MM.1S (cell line): ENCODE data around the gene TNFRSF1A.
A peak's percentile ranks its signal among the peaks of the same experiment; 100 is the strongest.

Experiments
- DNase-seq: peaks from one replicate; pipeline ENCODE4 v3.0.0-alpha.2; 2015
- H2AFZ ChIP-seq: fragments of 300-600 bp; sonication (generic); 2 replicates; pipeline ENCODE4 v1.6.0; 2016; ENCODE audit warnings: antibody characterized with exemption, low read length
- H3F3A ChIP-seq: fragments of 300-600 bp; sonication (generic); 2 replicates; pipeline ENCODE4 v1.6.1; 2016; ENCODE audit warnings: mild to moderate bottlenecking, antibody characterized with exemption, low read length, moderate library complexity, mixed read lengths; ENCODE audit not compliant: insufficient read depth
- H3K27ac ChIP-seq: fragments of 300-600 bp; sonication (generic); 2 replicates; pipeline ENCODE4 v1.5.1; 2016; ENCODE audit warnings: mild to moderate bottlenecking, low read length
- H3K27me3 ChIP-seq: fragments of 300-600 bp; sonication (generic); replicated peaks from 2 replicates; pipeline ENCODE4 v1.6.0; 2016; ENCODE audit warnings: low read length; ENCODE audit not compliant: insufficient read depth
- H3K36me3 ChIP-seq: fragments of 300-600 bp; sonication (generic); replicated peaks from 2 replicates; pipeline ENCODE4 v1.6.1; 2016; ENCODE audit warnings: mild to moderate bottlenecking, low read length, mixed read lengths; ENCODE audit not compliant: insufficient read depth
- H3K4me1 ChIP-seq: fragments of 300-600 bp; sonication (generic); 2 replicates; pipeline ENCODE4 v1.6.1; 2016; ENCODE audit warnings: low read length, mixed read lengths
- H3K4me2 ChIP-seq: fragments of 300-600 bp; sonication (generic); 2 replicates; pipeline ENCODE4 v1.6.0; 2016; ENCODE audit warnings: low read depth, low read length
- H3K4me3 ChIP-seq: fragments of 300-600 bp; sonication (generic); 2 replicates; pipeline ENCODE4 v1.5.1; 2016; ENCODE audit warnings: low read length, mixed read lengths
- H3K79me2 ChIP-seq: fragments of 300-600 bp; sonication (generic); 2 replicates; pipeline ENCODE4 v1.6.1; 2016; ENCODE audit warnings: mixed run types, low read length, mixed read lengths
- H3K9ac ChIP-seq: fragments of 300-600 bp; sonication (generic); 2 replicates; pipeline ENCODE4 v1.6.1; 2016; ENCODE audit warnings: low read length, mixed read lengths
- H3K9me2 ChIP-seq: fragments of 300-600 bp; sonication (generic); replicated peaks from 2 replicates; pipeline ENCODE4 v1.6.1; 2016; ENCODE audit warnings: mild to moderate bottlenecking, low read length, mixed read lengths; ENCODE audit not compliant: insufficient read depth
- H3K9me3 ChIP-seq: fragments of 300-600 bp; sonication (generic); replicated peaks from 2 replicates; pipeline ENCODE4 v1.6.1; 2016; ENCODE audit warnings: mild to moderate bottlenecking, low read length, mixed read lengths; ENCODE audit not compliant: insufficient read depth
- H4K20me1 ChIP-seq: fragments of 300-600 bp; sonication (generic); 2 replicates; pipeline ENCODE4 v1.6.1; 2016; ENCODE audit warnings: mild to moderate bottlenecking, low read length, moderate library complexity, mixed read lengths; ENCODE audit not compliant: insufficient read depth
- EZH2 ChIP-seq: fragments of 300-600 bp; sonication (generic); optimal IDR thresholded peaks from 2 replicates; pipeline ENCODE3; 2017; ENCODE audit warnings: low read depth, mild to moderate bottlenecking, antibody characterized with exemption, low read length, mixed read lengths
- EZH2phosphoT487 ChIP-seq: fragments of 300-600 bp; sonication (generic); IDR thresholded peaks from 2 replicates; pipeline ENCODE4 v1.6.1; 2018; ENCODE audit warnings: antibody characterized with exemption, low read length
- TF ChIP-seq, protein P1 (sequence below): fragments of 300-600 bp; sonication (generic); IDR thresholded peaks from 2 replicates; pipeline ENCODE4 v1.5.1; 2016; ENCODE audit warnings: antibody characterized with exemption, low read length, mixed read lengths

Gene TNFRSF1A

GRCh38 chr12:6328045-6328779 lies 13.7 kb downstream of the TNFRSF1A start:
- no peak overlapping the region for H3K27ac ChIP-seq
- no peaks in the 10 kb centered on the region for H3K27me3 ChIP-seq
- no peaks in the 10 kb centered on the region for H4K20me1 ChIP-seq
- H3K9me3 ChIP-seq: no peaks in the 10 kb centered on the region
- H3K9ac ChIP-seq: no peak overlapping the region
- H3K4me1 ChIP-seq: peaks cover 29% of the 10 kb centered on the region
- no peak overlapping the region for H3K4me2 ChIP-seq
- H3K9me2 ChIP-seq: no peaks in the 10 kb centered on the region
- DNase-seq: no peak
- no peak overlapping the region for H2AFZ ChIP-seq
- no peak overlapping the region for H3K4me3 ChIP-seq
- H3K36me3 ChIP-seq: peaks cover 9% of the 10 kb centered on the region; the same call in 1 of the 2 replicates
- peaks cover 6% of the 10 kb centered on the region for H3F3A ChIP-seq
- peaks cover 14% of the 10 kb centered on the region for H3K79me2 ChIP-seq
- TF ChIP-seq, protein P1, sequence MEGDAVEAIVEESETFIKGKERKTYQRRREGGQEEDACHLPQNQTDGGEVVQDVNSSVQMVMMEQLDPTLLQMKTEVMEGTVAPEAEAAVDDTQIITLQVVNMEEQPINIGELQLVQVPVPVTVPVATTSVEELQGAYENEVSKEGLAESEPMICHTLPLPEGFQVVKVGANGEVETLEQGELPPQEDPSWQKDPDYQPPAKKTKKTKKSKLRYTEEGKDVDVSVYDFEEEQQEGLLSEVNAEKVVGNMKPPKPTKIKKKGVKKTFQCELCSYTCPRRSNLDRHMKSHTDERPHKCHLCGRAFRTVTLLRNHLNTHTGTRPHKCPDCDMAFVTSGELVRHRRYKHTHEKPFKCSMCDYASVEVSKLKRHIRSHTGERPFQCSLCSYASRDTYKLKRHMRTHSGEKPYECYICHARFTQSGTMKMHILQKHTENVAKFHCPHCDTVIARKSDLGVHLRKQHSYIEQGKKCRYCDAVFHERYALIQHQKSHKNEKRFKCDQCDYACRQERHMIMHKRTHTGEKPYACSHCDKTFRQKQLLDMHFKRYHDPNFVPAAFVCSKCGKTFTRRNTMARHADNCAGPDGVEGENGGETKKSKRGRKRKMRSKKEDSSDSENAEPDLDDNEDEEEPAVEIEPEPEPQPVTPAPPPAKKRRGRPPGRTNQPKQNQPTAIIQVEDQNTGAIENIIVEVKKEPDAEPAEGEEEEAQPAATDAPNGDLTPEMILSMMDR: no peak
- TF ChIP-seq EZH2phosphoT487 (no peak), EZH2 (no peak)

- Histone ChIP-seq H3K9me2 (no peaks in the 10 kb centered on the region), H3K27ac (no peak overlapping the region), H3K79me2 (peaks cover 7% of the 10 kb centered on the region; the same call in 1 of the 2 replicates), H3K4me3 (no peak overlapping the region), H3K9ac (no peak overlapping the region), H3K9me3 (no peaks in the 10 kb centered on the region), H4K20me1 (no peaks in the 10 kb centered on the region), H3K36me3 (peaks cover 9% of the 10 kb centered on the region; the same call in 1 of the 2 replicates), H3K4me2 (no peak overlapping the region), H3F3A (peaks cover 9% of the 10 kb centered on the region), H3K27me3 (no peaks in the 10 kb centered on the region), H3K4me1 (peaks cover 33% of the 10 kb centered on the region), H2AFZ (no peak overlapping the region)
- DNase-seq: no peak
- TF ChIP-seq EZH2phosphoT487: no peak
Observed at GRCh38 chr12:6327229-6328041, 14.4 kb downstream of the TNFRSF1A start.

- H3K9ac ChIP-seq: no peak overlapping the region
- TF ChIP-seq, protein P1: peak; percentile 16
- no peak for TF ChIP-seq EZH2phosphoT487
- TF ChIP-seq EZH2: no peak
- DNase-seq: no peak
- H4K20me1 ChIP-seq: no peaks in the 10 kb centered on the region
- no peak overlapping the region for H3K27ac ChIP-seq
- peaks cover 9% of the 10 kb centered on the region; the same call in 1 of the 2 replicates for H3K36me3 ChIP-seq
- H2AFZ ChIP-seq: no peak overlapping the region
- no peak overlapping the region for H3K4me2 ChIP-seq
- H3K79me2 ChIP-seq: peaks cover 5% of the 10 kb centered on the region; the same call in 1 of the 2 replicates
- no peaks in the 10 kb centered on the region for H3K27me3 ChIP-seq
- H3K4me1 ChIP-seq: peaks cover 33% of the 10 kb centered on the region
- H3K9me2 ChIP-seq: no peaks in the 10 kb centered on the region
- no peak overlapping the region for H3K4me3 ChIP-seq
- H3F3A ChIP-seq: peaks cover 9% of the 10 kb centered on the region
- no peaks in the 10 kb centered on the region for H3K9me3 ChIP-seq
Observed at GRCh38 chr12:6326316-6327228, 15.3 kb downstream of the TNFRSF1A start.
